ENCODE data around the gene DHX36.

GRCh38 chr3:154290187-154290586 is 34.1 kb downstream of the DHX36 start:
- no peak for TF ChIP-seq CTCF (IDR thresholded peaks at IDR 0.05)
- TF ChIP-seq POLR2AphosphoS5 (IDR thresholded peaks at IDR 0.05; ENCODE audit: insufficient read depth in 1 of 2, low read depth in 1 of 2) = no peak
- no peak for TF ChIP-seq POLR2A (IDR thresholded peaks at IDR 0.05)

All from vagina (tissue), 2 donors.